ENCODE results near the gene MARCHF7.
"Not testable (repeated sequence)": the region's sequence is repeated elsewhere in the genome, so short reads cannot be mapped to it uniquely, and the experiment has no call there.

Gene MARCHF7

GRCh38 chr2:159712143-159712928 lies at the start of gene MARCHF7:
MARCHF7 (plus strand) TSS chr2:159712506; CDS start chr2:159729023, 16,517 bp downstream.
- peak; percentile 89 for DNase-seq

- DNase-seq = not testable (repeated sequence)
These were observed 44.9 kb upstream of the MARCHF7 start for GRCh38 chr2:159667423-159667822.

GRCh38 chr2:159671047-159671446 lies 41.3 kb upstream of the MARCHF7 start:
- no peak for DNase-seq

- DNase-seq = no peak
These were observed 34.7 kb upstream of the MARCHF7 start for GRCh38 chr2:159677654-159678053.

GRCh38 chr2:159680692-159681091 lies 31.6 kb upstream of the MARCHF7 start:
- DNase-seq = no peak

- no peak for DNase-seq
These were observed 28.5 kb upstream of the MARCHF7 start for GRCh38 chr2:159683817-159684216.

GRCh38 chr2:159684796-159685195 lies 27.5 kb upstream of the MARCHF7 start:
- no peak for DNase-seq

- no peak for DNase-seq
These were observed 17.7 kb upstream of the MARCHF7 start for GRCh38 chr2:159694500-159695040.

- DNase-seq = no peak
These were observed 16.4 kb upstream of the MARCHF7 start for GRCh38 chr2:159695795-159696448.

GRCh38 chr2:159703491-159703890 lies 8.8 kb upstream of the MARCHF7 start:
- DNase-seq = no peak

GRCh38 chr2:159706385-159706980 lies 5.8 kb upstream of the MARCHF7 start:
- DNase-seq = no peak

- no peak for DNase-seq
These were observed 4.1 kb upstream of the MARCHF7 start for GRCh38 chr2:159708066-159708760.

- DNase-seq = no peak
These were observed 1.6 kb upstream of the MARCHF7 start for GRCh38 chr2:159710601-159711180.

- no peak for DNase-seq
These were observed 654 bp upstream of the MARCHF7 start for GRCh38 chr2:159711562-159712142.

GRCh38 chr2:159712929-159713420 lies 669 bp downstream of the MARCHF7 start:
- peak; percentile 37 for DNase-seq

GRCh38 chr2:159713631-159714246 lies 1.4 kb downstream of the MARCHF7 start:
- DNase-seq = peak; percentile 18

- DNase-seq = no peak
These were observed 2.1 kb downstream of the MARCHF7 start for GRCh38 chr2:159714247-159714930.

GRCh38 chr2:159715451-159715850 lies 3.1 kb downstream of the MARCHF7 start:
- no peak for DNase-seq

- DNase-seq = not testable (repeated sequence)
These were observed 4.1 kb downstream of the MARCHF7 start for GRCh38 chr2:159716409-159716808.

- no peak for DNase-seq
These were observed 4.6 kb downstream of the MARCHF7 start for GRCh38 chr2:159716857-159717256.

GRCh38 chr2:159720676-159721075 lies 8.4 kb downstream of the MARCHF7 start:
- DNase-seq = no peak

Data from NCI-H1092 treated with DMSO at 0.1 percent for 48 hours (cell line).